ENCODE data around the gene MSH3.
"Not testable (repeated sequence)": the region's sequence is repeated elsewhere in the genome, so short reads cannot be mapped to it uniquely, and the experiment has no call there.

The MSH3 gene

GRCh38 chr5:80706835-80707447 is 52.5 kb downstream of the MSH3 start:
- DNase-seq (ENCODE audit: low spot score) = no peak

- DNase-seq (ENCODE audit: low spot score) = no peak
Observed at GRCh38 chr5:80707645-80708044, 53.2 kb downstream of the MSH3 start.

- DNase-seq (ENCODE audit: low spot score) = no peak
Observed at GRCh38 chr5:80711216-80711615, 56.8 kb downstream of the MSH3 start.

GRCh38 chr5:80711938-80712337 is 57.5 kb downstream of the MSH3 start:
- DNase-seq (ENCODE audit: low spot score) = no peak

GRCh38 chr5:80712919-80713318 is 58.5 kb downstream of the MSH3 start:
- DNase-seq (ENCODE audit: low spot score) = no peak

- no peak for DNase-seq (ENCODE audit: low spot score)
Observed at GRCh38 chr5:80713631-80714030, 59.2 kb downstream of the MSH3 start.

GRCh38 chr5:80714570-80715298 is 60.3 kb downstream of the MSH3 start:
- DNase-seq (ENCODE audit: low spot score) = no peak

GRCh38 chr5:80715887-80716286 is 61.4 kb downstream of the MSH3 start:
- no peak for DNase-seq (ENCODE audit: low spot score)

GRCh38 chr5:80720181-80720580 is 65.7 kb downstream of the MSH3 start:
- DNase-seq (ENCODE audit: low spot score) = no peak

GRCh38 chr5:80722916-80723315 is 68.5 kb downstream of the MSH3 start:
- DNase-seq (ENCODE audit: low spot score) = no peak

- DNase-seq (ENCODE audit: low spot score) = no peak
Observed at GRCh38 chr5:80725446-80725845, 71.0 kb downstream of the MSH3 start.

- no peak for DNase-seq (ENCODE audit: low spot score)
Observed at GRCh38 chr5:80736730-80737129, 82.3 kb downstream of the MSH3 start.

- DNase-seq (ENCODE audit: low spot score) = no peak
Observed at GRCh38 chr5:80738466-80738865, 84.0 kb downstream of the MSH3 start.

- no peak for DNase-seq (ENCODE audit: low spot score)
Observed at GRCh38 chr5:80739057-80739456, 84.6 kb downstream of the MSH3 start.

- no peak for DNase-seq (ENCODE audit: low spot score)
Observed at GRCh38 chr5:80739496-80739895, 85.0 kb downstream of the MSH3 start.

- no peak for DNase-seq (ENCODE audit: low spot score)
Observed at GRCh38 chr5:80739898-80740297, 85.4 kb downstream of the MSH3 start.

- DNase-seq (ENCODE audit: low spot score) = not testable (repeated sequence)
Observed at GRCh38 chr5:80740488-80740887, 86.0 kb downstream of the MSH3 start.

- DNase-seq (ENCODE audit: low spot score) = no peak
Observed at GRCh38 chr5:80740999-80741398, 86.5 kb downstream of the MSH3 start.

GRCh38 chr5:80744149-80744548 is 89.7 kb downstream of the MSH3 start:
- no peak for DNase-seq (ENCODE audit: low spot score)

- DNase-seq (ENCODE audit: low spot score) = no peak
Observed at GRCh38 chr5:80745490-80745889, 91.0 kb downstream of the MSH3 start.

GRCh38 chr5:80747922-80748321 is 93.5 kb downstream of the MSH3 start:
- DNase-seq (ENCODE audit: low spot score) = no peak

- no peak for DNase-seq (ENCODE audit: low spot score)
Observed at GRCh38 chr5:80752427-80752826, 98.0 kb downstream of the MSH3 start.

- DNase-seq (ENCODE audit: low spot score) = no peak
Observed at GRCh38 chr5:80753712-80754111, 99.3 kb downstream of the MSH3 start.

- no peak for DNase-seq (ENCODE audit: low spot score)
Observed at GRCh38 chr5:80754900-80755299, 100.4 kb downstream of the MSH3 start.
